ENCODE data around the gene PPP1R27. TPM values are rescaled to one million over a fixed set of nuclear protein-coding genes. Genes with fewer than 3 reads are reported as not detected.
A peak's percentile ranks its signal among the peaks of the same experiment; 100 is the strongest.

The PPP1R27 gene
- total RNA-seq, 1 donor from 2014 or later, result not detected

GRCh38 chr17:81805707-81806460, 29.0 kb downstream of the PPP1R27 start:
- TF ChIP-seq CTCF (IDR thresholded peaks at IDR 0.05; ENCODE audit: unreplicated experiment), result no peak
- no peak overlapping the region for H3K27ac Mint-ChIP-seq
- peaks cover 82% of the 10 kb centered on the region for H3K27me3 Mint-ChIP-seq (ENCODE audit: low read depth)
- H3K4me3 Mint-ChIP-seq, result no peak overlapping the region
- peak in 1 of 2 experiments; percentile 21 for DNase-seq (ENCODE audit: low spot score in 2 of 2, unreplicated experiment in 2 of 2)
- no peaks in the 10 kb centered on the region for H3K9me3 Mint-ChIP-seq
- H3K36me3 Mint-ChIP-seq, result no peaks in the 10 kb centered on the region
- peaks cover 6% of the 10 kb centered on the region for H3K4me1 Mint-ChIP-seq

- peaks cover 86% of the 10 kb centered on the region for H3K27me3 Mint-ChIP-seq (ENCODE audit: low read depth)
Observed at GRCh38 chr17:81804559-81805399, 30.1 kb downstream of the PPP1R27 start.

GRCh38 chr17:81803728-81804558, 30.9 kb downstream of the PPP1R27 start, which contains the start of gene GCGR:
Gene GCGR, plus strand, starts transcription at chr17:81804150. Its CDS starts 4,869 bp downstream, at chr17:81809019.
- peak in 1 of 2 experiments; percentile 21 for DNase-seq (ENCODE audit: low spot score in 2 of 2, unreplicated experiment in 2 of 2)
- Mint-ChIP-seq H3K27me3 (ENCODE audit: low read depth) (peaks cover 84% of the 10 kb centered on the region), H3K36me3 (no peaks in the 10 kb centered on the region), H3K4me1 (peaks cover 6% of the 10 kb centered on the region), H3K9me3 (peaks cover 4% of the 10 kb centered on the region), H3K4me3 (peak within 1 kb of the TSS; percentile 51), H3K27ac (no peak within 1 kb of the TSS)
- no peak for TF ChIP-seq CTCF (IDR thresholded peaks at IDR 0.05; ENCODE audit: unreplicated experiment)

More at GRCh38 chr17:81804559-81805399, 30.1 kb downstream of the PPP1R27 start:
- TF ChIP-seq CTCF (IDR thresholded peaks at IDR 0.05; ENCODE audit: unreplicated experiment), result no peak
- Mint-ChIP-seq H3K36me3 (no peaks in the 10 kb centered on the region), H3K9me3 (peaks cover 3% of the 10 kb centered on the region), H3K4me1 (peaks cover 6% of the 10 kb centered on the region), H3K27ac (no peak overlapping the region), H3K4me3 (peak overlapping the region; percentile 51)
- peak in 1 of 2 experiments; percentile 16 for DNase-seq (ENCODE audit: low spot score in 2 of 2, unreplicated experiment in 2 of 2)

- peaks cover 4% of the 10 kb centered on the region for H3K9me3 Mint-ChIP-seq
Observed at GRCh38 chr17:81802856-81803643, 31.8 kb downstream of the PPP1R27 start.

More at GRCh38 chr17:81802856-81803643, 31.8 kb downstream of the PPP1R27 start:
- DNase-seq (ENCODE audit: low spot score in 2 of 2, unreplicated experiment in 2 of 2), result peak in 1 of 2 experiments; percentile 14
- peaks cover 76% of the 10 kb centered on the region for H3K27me3 Mint-ChIP-seq (ENCODE audit: low read depth)
- H3K27ac Mint-ChIP-seq, result no peak overlapping the region
- H3K36me3 Mint-ChIP-seq, result no peaks in the 10 kb centered on the region
- TF ChIP-seq CTCF (IDR thresholded peaks at IDR 0.05; ENCODE audit: unreplicated experiment), result no peak
- peak overlapping the region; percentile 43 for H3K4me3 Mint-ChIP-seq
- H3K4me1 Mint-ChIP-seq, result peaks cover 6% of the 10 kb centered on the region

All from mesothelial cell of epicardium (in vitro differentiated cells).